Measurements from ENCODE around the gene ARHGAP21. TPM values are rescaled to one million over a fixed set of nuclear protein-coding genes. Genes with fewer than 3 reads are reported as not detected.
"Not testable (repeated sequence)": the region's sequence is repeated elsewhere in the genome, so short reads cannot be mapped to it uniquely, and the experiment has no call there.

The ARHGAP21 gene
- total RNA-seq, 2 donors from 2014 or later, result 121 to 167 TPM

DNA sequence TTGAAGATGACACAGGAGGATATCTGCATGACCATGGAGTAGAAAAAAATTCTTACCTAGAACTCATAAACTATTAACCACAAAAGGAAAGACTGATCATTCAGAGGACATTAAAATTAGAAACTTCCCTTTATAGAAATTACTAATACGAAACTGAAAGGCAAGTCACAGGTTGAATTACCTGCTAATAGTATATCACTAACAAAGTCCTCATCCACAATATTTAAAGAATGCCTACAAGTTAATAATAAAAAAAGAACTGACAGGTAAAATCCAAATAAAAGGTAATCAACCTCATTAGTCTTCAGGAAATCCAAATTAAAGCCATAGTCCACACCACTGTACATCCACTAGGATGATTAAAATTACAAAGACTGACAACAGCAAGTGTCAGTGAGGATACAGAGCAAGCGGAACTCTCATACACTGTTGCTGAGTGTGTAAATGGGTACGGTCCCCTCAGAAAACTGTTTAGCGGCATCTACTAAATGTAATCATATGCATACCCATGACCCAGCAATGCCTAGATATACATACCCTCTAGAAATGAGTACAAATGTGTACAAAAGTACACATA lies 71.2 kb downstream of the ARHGAP21 start:
- no peak for DNase-seq (ENCODE audit: low spot score)

DNA sequence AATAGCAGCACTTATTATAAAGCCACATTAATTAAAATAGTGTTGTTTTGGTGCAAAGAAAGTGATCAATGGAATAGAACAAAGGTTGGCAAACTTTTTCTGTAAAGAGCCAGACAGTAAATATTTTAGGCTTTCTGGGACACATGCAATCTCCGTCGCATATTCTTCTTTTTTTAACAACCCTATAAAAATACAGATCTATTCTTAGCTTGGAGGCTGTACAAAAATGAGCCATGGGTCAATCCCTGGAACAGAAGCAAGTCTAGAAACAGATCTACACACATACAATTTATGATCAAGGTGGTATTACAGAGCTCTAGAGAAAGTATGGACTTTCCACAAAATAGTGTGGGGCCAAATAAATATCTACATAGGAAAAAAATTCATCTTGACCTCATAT lies 71.8 kb downstream of the ARHGAP21 start:
- DNase-seq (ENCODE audit: low spot score), result no peak
- intact Hi-C loops (cut with DNase I), result no loop called here

More for the DNA sequence above, 71.2 kb downstream of the ARHGAP21 start:
- intact Hi-C loops (cut with DNase I), result no loop called here

DNA sequence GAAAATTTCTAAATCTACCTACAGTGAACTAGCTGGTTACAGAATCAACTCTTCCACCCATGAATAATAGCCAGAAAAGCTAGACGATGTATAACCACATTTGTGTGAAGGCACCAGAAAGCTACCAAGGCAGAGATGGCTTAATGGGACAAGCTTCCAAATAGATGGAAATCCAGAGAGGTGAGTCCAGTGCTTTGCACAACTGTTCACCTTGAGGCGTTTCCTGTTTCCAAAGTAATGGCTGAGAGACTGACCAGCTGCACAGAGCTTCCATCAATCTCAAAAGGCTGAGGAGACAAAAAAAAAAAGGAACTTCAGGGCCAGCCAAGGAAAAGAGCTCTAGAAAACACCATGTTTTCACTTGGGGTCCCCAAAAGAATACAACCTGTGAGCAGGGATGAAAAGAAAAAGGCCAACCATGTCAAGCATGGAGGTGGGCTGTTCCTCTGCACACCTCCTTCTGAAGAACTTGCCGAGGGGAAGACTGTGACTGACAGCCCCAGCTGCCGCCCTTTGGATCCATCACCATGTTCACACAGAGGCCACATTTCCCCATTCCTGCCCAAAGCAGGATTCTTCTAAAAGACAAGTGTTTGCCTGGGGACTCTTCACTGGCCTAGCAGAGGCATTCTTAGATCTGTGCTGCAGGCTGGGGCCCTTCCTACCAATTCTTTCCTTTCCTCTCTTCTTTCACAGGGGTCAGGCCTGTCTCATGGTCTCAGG lies 72.9 kb downstream of the ARHGAP21 start:
- intact Hi-C loops (cut with DNase I), result no loop called here
- DNase-seq (ENCODE audit: low spot score), result no peak

DNA sequence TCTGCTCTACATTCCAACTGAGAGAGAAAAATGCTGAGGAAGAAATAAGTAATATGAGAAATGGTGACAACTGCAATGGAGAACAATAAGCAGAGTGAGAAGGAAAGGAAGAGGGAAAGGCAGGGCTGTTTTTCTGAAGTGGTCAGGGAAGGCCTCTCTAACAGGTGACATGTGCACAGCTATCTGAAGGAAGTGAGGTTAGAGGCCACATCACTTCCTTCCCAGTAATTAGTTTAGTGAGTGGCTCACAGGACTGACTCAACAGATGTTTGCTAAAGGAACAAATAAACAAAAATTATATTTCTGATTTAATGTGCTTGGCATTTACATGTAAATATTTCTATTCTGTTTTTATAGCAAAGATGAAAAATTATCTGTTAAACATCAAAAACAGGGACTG lies 77.9 kb downstream of the ARHGAP21 start:
- intact Hi-C loops (cut with DNase I), result loop anchor here (10.0 kb wide), 2 partner anchors 79 to 339 kb away; partner anchors contain the start of gene ARHGAP21 (in 2 of the 2)
- no peak for DNase-seq (ENCODE audit: low spot score)

DNA sequence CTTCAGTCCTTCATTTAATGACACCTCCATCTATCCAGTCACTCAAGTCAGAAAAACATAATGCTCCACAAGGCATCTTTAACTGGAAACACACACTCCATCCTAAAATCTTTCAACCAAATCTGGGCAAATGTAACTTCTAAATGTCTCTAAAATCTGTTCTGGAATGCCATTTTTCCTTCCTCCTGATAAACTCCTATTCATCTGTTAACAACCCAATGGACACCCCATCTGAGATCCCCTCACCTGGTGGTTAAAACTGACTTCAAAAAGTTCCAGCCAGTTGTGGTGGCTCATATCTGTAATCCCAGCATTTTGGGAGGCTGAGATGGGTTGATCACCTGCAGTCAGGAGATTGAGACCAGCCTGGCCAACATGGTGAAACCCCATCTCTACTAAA lies 78.7 kb downstream of the ARHGAP21 start:
- intact Hi-C loops (cut with DNase I), result loop anchor here (10.0 kb wide), 2 partner anchors 80 to 340 kb away; partner anchors contain the start of gene ARHGAP21 (in 2 of the 2)

DNA sequence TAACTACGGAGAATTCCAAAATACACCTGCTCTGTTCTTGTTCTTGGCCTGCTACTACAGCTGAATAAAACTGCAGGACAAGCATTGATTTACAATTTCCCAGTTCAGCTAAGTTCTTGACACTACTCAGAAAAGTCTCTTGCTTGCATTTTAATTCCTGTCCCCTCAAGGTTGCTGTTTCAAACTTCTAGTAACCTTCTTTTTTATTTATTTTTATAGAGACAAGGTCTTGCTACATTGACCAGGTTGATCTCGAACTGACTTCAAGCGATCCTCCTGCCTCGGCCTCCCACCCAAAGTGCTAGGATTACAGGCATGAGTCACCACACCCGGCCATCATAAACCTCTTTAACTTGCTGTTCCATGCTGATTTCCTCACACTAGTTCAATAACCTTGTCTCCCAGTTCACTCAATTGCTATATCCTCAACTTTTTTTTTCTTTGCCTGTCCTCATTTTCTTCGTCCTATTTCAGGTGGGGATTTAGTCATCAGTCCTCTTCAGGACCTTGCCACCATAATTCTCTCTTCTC lies 79.9 kb downstream of the ARHGAP21 start:
- intact Hi-C loops (cut with DNase I), result loop anchor here (10.0 kb wide), 2 partner anchors 81 to 341 kb away; partner anchors contain the start of gene ARHGAP21 (in 2 of the 2)
- DNase-seq (ENCODE audit: low spot score), result no peak

More for the DNA sequence above, 78.7 kb downstream of the ARHGAP21 start:
- DNase-seq (ENCODE audit: low spot score), result no peak

DNA sequence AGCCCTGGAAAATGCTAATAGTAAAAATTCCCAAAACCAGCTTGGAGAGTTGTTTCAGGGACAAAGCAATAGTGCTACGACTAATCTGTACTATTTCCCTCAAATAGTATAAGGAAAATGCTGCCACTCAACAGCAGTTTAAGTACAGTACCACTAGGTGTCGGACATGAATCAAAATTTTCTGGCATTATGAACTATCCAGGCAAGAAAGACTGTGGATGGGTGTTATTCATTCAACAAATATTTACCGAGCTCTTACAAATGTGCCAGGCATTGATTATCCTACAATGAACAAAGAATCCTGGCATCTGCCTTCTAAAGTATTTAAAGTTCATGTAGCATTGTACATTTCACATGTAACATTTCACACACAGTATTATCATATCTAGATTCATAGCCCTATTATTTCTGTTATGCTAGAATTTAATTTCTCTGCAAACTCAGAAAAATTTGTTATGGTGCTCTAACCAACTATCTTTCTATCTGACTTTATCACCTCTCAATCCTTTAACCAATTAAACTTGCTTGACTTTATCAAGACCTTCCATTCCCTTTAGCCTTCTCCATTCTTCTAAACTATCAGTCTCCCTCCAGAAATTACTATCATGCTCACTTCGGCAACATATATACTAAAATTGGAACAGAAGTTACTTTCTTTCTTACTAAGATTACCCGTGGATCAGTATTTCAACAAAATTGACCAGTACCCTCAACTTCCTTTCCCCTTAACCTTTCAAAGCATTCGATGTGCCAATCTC lies 80.6 kb downstream of the ARHGAP21 start:
- intact Hi-C loops (cut with DNase I), result loop anchor here (10.0 kb wide), 2 partner anchors 82 to 342 kb away; partner anchors contain the start of gene ARHGAP21 (in 2 of the 2)
- no peak for DNase-seq (ENCODE audit: low spot score)

DNA sequence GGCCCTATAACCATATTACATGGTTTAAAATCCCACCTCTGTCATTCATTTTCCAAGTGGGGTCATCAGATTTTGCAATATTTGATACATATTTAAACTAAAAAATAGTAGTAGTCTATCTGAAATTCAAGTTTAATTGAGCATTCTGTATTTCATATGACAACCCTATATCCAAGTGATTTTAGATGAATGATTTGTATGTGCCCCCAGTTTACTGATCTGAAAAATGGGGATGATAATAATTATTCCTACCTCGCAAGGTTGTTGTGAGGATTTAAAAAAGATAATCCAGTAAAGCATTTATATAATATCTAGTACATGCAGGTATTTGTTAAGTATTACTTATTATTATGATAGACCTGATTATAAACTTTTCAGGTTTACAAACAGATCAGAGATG lies 84.6 kb downstream of the ARHGAP21 start:
- intact Hi-C loops (cut with DNase I), result no loop called here
- DNase-seq (ENCODE audit: low spot score), result no peak

DNA sequence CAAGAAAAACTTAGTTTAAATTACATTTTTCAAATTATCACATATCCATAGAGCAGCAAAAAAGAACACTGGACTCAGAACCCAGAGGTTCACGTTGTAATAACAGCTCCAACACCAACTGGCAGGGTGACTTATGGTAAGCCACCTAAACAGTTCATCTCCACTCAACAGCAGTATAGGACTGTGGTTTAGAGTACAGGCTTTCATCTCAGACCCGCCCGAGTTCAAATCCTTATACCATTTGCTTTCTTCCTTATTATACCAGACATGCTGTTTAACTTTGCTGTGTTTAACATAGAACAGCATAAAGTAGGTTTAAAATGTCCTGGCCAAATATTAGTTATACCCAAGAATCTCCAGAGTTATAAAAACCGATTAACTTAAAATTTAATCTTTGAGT lies 97.9 kb downstream of the ARHGAP21 start:
- DNase-seq (ENCODE audit: low spot score), result no peak
- intact Hi-C loops (cut with DNase I), result no loop called here

DNA sequence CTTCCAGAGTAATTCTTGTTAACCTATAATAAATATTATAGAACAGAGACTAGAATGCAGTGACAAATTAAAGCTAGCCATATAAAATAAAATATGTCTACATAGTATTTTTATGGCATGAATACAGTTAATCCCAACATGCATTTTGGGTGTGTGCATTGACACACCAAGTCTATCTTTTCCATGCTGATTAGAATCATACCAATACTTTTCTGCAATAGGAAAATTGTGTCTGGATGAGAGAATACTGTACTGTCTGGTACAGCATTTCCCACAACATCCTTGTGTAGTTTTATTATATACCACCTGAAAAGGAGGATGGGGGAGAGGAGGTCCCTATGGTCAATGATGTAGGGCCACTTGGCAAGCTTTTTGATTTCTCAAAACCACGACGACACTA lies 100.3 kb downstream of the ARHGAP21 start:
- intact Hi-C loops (cut with DNase I), result no loop called here
- DNase-seq (ENCODE audit: low spot score), result no peak

DNA sequence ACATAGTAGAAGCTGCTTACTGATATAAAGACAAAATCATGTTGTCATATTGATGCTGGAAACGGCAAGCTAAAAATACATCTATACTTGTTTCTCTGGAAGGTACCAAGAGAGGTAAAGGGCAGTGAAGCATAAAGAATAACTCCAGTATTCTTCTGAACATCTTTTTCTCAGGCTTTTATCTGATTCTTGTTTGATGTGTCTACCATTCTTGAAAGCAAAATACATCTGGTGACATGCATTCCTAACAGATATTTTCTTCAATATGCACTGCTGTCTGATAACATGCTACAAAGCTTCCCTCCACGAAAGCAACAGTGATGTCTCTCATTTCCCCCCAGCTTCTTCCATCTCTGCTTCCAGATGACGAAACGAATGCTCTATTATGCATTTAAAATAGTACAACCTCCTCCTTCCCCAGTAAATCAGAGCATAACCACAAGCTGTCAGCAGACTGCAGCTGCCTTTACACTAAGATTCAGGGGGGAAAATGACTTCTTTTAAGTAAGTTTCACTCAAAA lies 100.8 kb downstream of the ARHGAP21 start:
- DNase-seq (ENCODE audit: low spot score), result no peak
- intact Hi-C loops (cut with DNase I), result no loop called here

DNA sequence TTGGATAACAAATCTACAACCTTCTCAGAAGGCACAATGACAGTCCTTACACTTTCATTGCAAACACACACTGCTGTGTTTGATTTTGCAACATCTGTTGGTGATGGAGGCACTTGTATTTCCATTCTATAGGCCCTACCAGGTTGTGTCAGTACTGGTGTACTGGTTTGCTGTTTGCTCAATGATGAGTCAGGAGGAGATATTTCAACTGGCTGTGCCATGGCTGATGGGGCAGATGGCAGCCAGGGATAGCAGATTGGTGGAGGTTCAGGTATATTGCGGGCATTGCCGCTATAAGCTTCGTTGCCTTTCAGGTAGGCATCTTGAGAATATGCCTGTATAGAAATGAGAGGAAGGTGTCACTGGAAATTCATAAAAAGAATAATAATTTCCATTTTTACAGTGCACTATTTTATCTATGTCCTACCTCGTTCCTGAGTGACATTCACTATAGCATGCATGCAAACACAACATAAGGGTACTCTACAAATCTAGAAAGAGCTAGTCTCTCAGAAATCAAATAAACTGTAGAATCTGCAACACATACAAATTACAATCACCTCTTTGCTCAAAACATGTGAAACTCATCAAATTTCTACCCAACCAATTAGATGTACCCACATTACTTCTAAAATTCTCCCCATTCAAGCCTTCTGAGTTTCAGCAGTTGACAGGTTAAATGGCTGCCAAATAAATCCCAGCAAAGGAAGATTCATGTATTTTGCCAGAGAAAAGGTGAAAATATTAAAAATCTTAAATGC lies 102.5 kb downstream of the ARHGAP21 start:
- intact Hi-C loops (cut with DNase I); DNase-seq (ENCODE audit: low spot score): not testable (repeated sequence)

DNA sequence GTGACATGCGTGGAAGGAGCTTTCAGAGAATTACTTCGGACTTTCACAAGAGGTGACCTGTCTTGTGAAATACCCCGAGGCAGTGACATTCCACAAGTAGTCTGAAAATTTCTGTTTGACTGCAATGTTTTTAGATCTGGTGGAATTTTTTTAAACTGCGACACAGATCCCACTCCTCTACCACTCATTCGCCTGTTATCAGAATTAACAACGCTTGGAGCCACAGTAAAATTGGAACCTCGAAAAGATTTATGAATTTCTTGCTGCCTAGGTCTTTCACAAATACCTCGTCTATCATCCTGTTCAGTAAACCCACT lies 103.7 kb downstream of the ARHGAP21 start:
- intact Hi-C loops (cut with DNase I); DNase-seq (ENCODE audit: low spot score): not testable (repeated sequence)

DNA sequence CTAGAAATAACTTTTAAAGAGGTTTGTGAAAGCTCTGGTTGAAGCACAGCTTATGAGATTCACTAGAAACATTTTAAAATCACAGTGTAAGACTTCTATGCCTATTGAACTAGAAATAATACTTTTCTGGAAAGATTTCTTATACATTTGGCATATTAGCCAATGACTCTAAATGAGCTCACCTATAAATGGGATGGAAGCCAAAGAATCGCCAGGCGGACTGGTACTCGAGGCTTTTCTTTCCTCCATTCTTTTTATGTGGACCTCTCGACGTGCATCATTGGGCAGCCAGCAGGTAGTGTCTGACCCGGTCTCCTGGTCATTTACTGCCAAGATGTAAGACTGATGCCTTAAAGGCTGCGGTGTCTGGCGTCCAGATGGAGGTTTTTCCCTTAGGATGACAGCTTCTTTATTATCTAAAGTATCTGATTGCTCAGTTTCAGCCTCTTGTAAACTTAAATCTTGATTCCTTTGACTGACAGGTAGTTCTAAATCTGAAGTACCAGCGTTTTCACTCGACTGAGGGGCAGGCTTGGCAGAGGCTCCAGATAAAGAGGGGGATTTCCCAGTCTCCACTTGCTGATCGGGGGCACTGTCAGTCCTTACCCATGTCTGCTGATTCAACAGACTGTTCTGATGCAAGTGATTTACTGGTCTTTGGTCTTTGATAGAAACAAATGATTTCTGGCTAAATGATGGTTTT lies 104.2 kb downstream of the ARHGAP21 start:
- DNase-seq (ENCODE audit: low spot score); intact Hi-C loops (cut with DNase I): not testable (repeated sequence)

DNA sequence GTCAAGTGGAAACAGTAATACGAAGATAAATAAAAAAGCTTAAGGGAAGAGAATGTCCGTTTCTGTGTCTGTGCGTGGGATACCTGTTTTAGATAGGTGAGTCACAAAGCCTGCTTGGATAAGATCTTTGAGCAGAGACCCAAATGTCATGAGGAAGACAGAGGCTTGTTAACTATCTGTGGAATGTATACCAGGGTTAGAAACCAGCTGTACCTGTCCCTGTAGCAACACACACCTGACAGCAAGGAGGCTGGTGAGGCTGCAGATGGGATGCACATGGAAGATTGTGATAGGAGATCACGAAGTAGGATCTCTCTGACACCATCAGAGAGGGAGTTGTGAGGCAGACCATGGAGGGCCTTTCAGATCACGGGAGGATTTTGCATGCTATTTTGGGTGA lies 105.3 kb downstream of the ARHGAP21 start:
- intact Hi-C loops (cut with DNase I), result no loop called here
- no peak for DNase-seq (ENCODE audit: low spot score)

DNA sequence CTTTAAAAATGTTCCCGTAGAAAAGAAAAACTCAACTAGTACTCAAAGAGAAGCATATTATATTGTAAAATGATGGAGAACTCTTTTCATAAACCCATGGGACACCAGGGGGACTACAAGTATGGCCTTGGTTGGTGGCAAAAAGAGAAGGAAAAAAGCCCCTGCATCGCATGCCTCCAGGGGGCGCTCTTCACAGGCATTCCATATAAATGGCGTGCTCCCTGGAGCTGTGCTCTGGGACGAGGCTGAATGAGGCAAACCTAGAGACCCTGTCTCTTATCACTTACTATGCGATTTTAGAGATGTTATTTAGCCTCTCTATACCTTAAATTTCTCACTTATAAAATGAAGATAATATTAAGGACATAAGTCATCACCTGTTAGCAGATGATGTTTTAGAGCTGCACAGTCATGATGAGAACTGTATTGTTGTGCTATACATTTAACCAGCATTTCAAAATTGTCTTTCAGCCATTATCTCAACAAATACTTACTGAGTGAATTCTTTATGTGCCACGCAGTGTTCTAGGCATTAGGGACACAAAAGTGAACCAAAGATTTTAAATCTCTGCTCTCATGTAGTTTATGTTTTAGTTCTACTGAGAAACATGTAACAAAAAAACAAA lies 105.8 kb downstream of the ARHGAP21 start:
- intact Hi-C loops (cut with DNase I), result no loop called here
- no peak for DNase-seq (ENCODE audit: low spot score)

DNA sequence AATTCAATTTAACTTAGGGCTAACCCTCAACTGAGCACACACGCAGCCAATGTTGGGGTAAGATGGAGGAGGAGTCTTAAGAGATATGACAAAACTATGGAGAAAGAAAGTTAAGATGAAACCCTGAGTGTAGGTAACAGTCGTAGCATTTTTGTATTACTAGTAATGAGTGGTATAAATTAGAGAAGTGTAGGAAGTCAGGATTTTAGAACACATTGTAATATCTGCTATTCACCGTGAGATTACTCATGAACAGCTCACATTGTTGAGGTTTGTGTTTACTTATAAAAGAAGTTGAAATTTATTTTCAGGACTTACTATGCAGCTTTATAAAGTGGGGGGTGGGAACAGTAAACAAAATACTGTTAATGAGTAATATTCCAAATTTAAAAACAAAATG lies 107.2 kb downstream of the ARHGAP21 start:
- no peak for DNase-seq (ENCODE audit: low spot score)
- intact Hi-C loops (cut with DNase I), result no loop called here

DNA sequence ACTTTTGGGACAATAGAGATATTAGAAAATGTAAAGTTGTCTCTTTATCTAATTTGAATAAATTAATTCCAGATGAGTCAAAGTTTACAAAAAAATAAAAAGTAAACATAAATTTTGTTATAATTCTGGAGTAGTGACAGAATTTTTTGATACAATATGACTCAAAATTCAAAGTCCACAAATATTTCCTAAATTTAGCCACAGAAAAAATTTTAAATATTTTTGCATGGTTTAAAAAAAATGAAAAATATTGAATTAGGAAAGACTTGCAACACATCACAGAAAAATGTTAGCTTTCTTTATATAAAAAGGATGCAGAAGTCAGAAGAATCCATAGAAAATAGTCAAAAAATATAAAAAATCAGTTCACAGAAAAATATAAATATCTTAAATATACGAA lies 117.7 kb downstream of the ARHGAP21 start:
- intact Hi-C loops (cut with DNase I), result no loop called here
- no peak for DNase-seq (ENCODE audit: low spot score)
